ENCODE measurements around the gene PDE4B. TPM values are rescaled to one million over a fixed set of nuclear protein-coding genes. Genes with fewer than 3 reads are reported as not detected.
"Not testable (repeated sequence)": the region's sequence is repeated elsewhere in the genome, so short reads cannot be mapped to it uniquely, and the experiment has no call there.

Gene PDE4B
- total and polyA plus RNA-seq, 7 donors: 1.6 to 17.2 (median 10.7) TPM

- TF ChIP-seq POLR2AphosphoS5 (IDR thresholded peaks at IDR 0.05): no peak
- no peak for TF ChIP-seq EP300 (IDR thresholded peaks at IDR 0.05)
- no peak for TF ChIP-seq CTCF (IDR thresholded peaks at IDR 0.05)
- TF ChIP-seq POLR2A (IDR thresholded peaks at IDR 0.05): no peak
- Histone ChIP-seq H3K27ac (no peak overlapping the region), H3K4me3 (no peak overlapping the region), H3K36me3 (no peaks in the 10 kb centered on the region), H3K9me3 (no peaks in the 10 kb centered on the region), H3K27me3 (no peaks in the 10 kb centered on the region), H3K4me1 (no peaks in the 10 kb centered on the region)
- WGBS, 2 donors: 28 to 68% methylated on average over 1 of the region's 1 CpG
- DNase-seq: no peak
- intact Hi-C loops (cut with DNase I): no loop called here
Measured at GRCh38 chr1:66000033-66000637, 207.4 kb downstream of the PDE4B start.

GRCh38 chr1:66003690-66004089, 211.0 kb downstream of the PDE4B start:
- WGBS, 2 donors: 13 to 45% methylated on average over 1 of the region's 1 CpG
- TF ChIP-seq POLR2AphosphoS5 (IDR thresholded peaks at IDR 0.05): no peak
- TF ChIP-seq EP300 (IDR thresholded peaks at IDR 0.05): no peak
- no peak for TF ChIP-seq CTCF (IDR thresholded peaks at IDR 0.05)
- no peak for TF ChIP-seq POLR2A (IDR thresholded peaks at IDR 0.05)
- Histone ChIP-seq H3K4me1 (no peaks in the 10 kb centered on the region), H3K36me3 (no peaks in the 10 kb centered on the region), H3K4me3 (no peak overlapping the region), H3K27ac (no peak overlapping the region), H3K9me3 (no peaks in the 10 kb centered on the region), H3K27me3 (no peaks in the 10 kb centered on the region)
- intact Hi-C loops (cut with DNase I): no loop called here
- no peak for DNase-seq

GRCh38 chr1:66006534-66006933, 213.8 kb downstream of the PDE4B start:
- H3K4me3 ChIP-seq; H3K4me1 ChIP-seq; DNase-seq; H3K9me3 ChIP-seq; H3K27me3 ChIP-seq; intact Hi-C loops (cut with DNase I); H3K36me3 ChIP-seq; H3K27ac ChIP-seq: not testable (repeated sequence)
- WGBS, 2 donors: 78 to 84% methylated on average over 3 of the region's 3 CpGs

GRCh38 chr1:66012106-66012784, 219.6 kb downstream of the PDE4B start:
- H3K4me3 ChIP-seq: no peak overlapping the region
- WGBS, 2 donors: 34 to 53% methylated on average over 3 of the region's 3 CpGs

GRCh38 chr1:66013371-66013770, 220.7 kb downstream of the PDE4B start:
- H3K4me3 ChIP-seq: no peak overlapping the region
- H3K27me3 ChIP-seq: no peaks in the 10 kb centered on the region
- no peaks in the 10 kb centered on the region for H3K9me3 ChIP-seq
- WGBS, 2 donors: 81 to 82% methylated on average over 3 of the region's 3 CpGs
- no peak for DNase-seq
- no peaks in the 10 kb centered on the region for H3K36me3 ChIP-seq
- H3K27ac ChIP-seq: no peak overlapping the region
- TF ChIP-seq EP300 (IDR thresholded peaks at IDR 0.05) (no peak), CTCF (IDR thresholded peaks at IDR 0.05) (no peak), POLR2A (IDR thresholded peaks at IDR 0.05) (no peak), POLR2AphosphoS5 (IDR thresholded peaks at IDR 0.05) (no peak)
- intact Hi-C loops (cut with DNase I): no loop called here
- no peaks in the 10 kb centered on the region for H3K4me1 ChIP-seq

More at GRCh38 chr1:66012106-66012784, 219.6 kb downstream of the PDE4B start:
- intact Hi-C loops (cut with DNase I): no loop called here
- no peak for TF ChIP-seq POLR2AphosphoS5 (IDR thresholded peaks at IDR 0.05)
- TF ChIP-seq POLR2A (IDR thresholded peaks at IDR 0.05): no peak
- TF ChIP-seq EP300 (IDR thresholded peaks at IDR 0.05): no peak
- TF ChIP-seq CTCF (IDR thresholded peaks at IDR 0.05): no peak
- no peak for DNase-seq
- no peaks in the 10 kb centered on the region for H3K27me3 ChIP-seq
- no peaks in the 10 kb centered on the region for H3K9me3 ChIP-seq
- H3K36me3 ChIP-seq: no peaks in the 10 kb centered on the region
- H3K4me1 ChIP-seq: no peaks in the 10 kb centered on the region
- H3K27ac ChIP-seq: no peak overlapping the region

All from sigmoid colon (tissue), 7 donors.